GM23248 (cell line): ENCODE data around the gene SURF6. TPM values are rescaled to one million over a fixed set of nuclear protein-coding genes. Genes with fewer than 3 reads are reported as not detected.

Experiments
- DNase-seq: peaks from one replicate; pipeline ENCODE4 v3.0.0-alpha.2; 2015
- H2AFZ ChIP-seq: fragments of 200-600 bp; sonication (generic); 2 replicates; pipeline ENCODE4 v1.6.1; 2016; ENCODE audit warnings: antibody characterized with exemption
- H3F3A ChIP-seq: fragments of 200-600 bp; sonication (generic); 2 replicates; pipeline ENCODE4 v1.6.1; 2016; ENCODE audit warnings: mild to moderate bottlenecking, antibody characterized with exemption, mixed run types; ENCODE audit not compliant: insufficient read depth
- H3K27ac ChIP-seq: fragments of 200-600 bp; sonication (generic); 2 replicates; pipeline ENCODE4 v1.5.1; 2016; ENCODE audit warnings: mild to moderate bottlenecking
- H3K27me3 ChIP-seq: fragments of 200-600 bp; sonication (generic); replicated peaks from 2 replicates; pipeline ENCODE4 v1.6.1; 2016; ENCODE audit warnings: mild to moderate bottlenecking; ENCODE audit not compliant: insufficient read depth
- H3K36me3 ChIP-seq: fragments of 200-600 bp; sonication (generic); 2 replicates; pipeline ENCODE4 v1.6.1; 2016; ENCODE audit warnings: low read depth, mild to moderate bottlenecking
- H3K4me1 ChIP-seq: fragments of 200-600 bp; sonication (generic); 2 replicates; pipeline ENCODE4 v1.6.1; 2016; ENCODE audit warnings: mild to moderate bottlenecking; ENCODE audit not compliant: insufficient read depth
- H3K4me2 ChIP-seq: fragments of 200-600 bp; sonication (generic); one replicate; pipeline ENCODE4 v1.6.1; 2016; ENCODE audit warnings: mild to moderate bottlenecking; ENCODE audit not compliant: unreplicated experiment
- H3K4me3 ChIP-seq: fragments of 200-600 bp; sonication (generic); 2 replicates; pipeline ENCODE4 v1.5.1; 2016; ENCODE audit warnings: mild to moderate bottlenecking
- H3K79me2 ChIP-seq: fragments of 200-600 bp; sonication (generic); 2 replicates; pipeline ENCODE4 v1.6.1; 2016; ENCODE audit warnings: mild to moderate bottlenecking; ENCODE audit not compliant: insufficient read depth
- H3K9ac ChIP-seq: fragments of 200-600 bp; sonication (generic); 2 replicates; pipeline ENCODE4 v1.6.1; 2016; ENCODE audit warnings: mild to moderate bottlenecking
- H3K9me2 ChIP-seq: fragments of 200-600 bp; sonication (generic); 2 replicates; pipeline ENCODE4 v1.6.1; 2016; ENCODE audit warnings: mixed run types, mild to moderate bottlenecking, moderate library complexity; ENCODE audit not compliant: insufficient read depth
- H3K9me3 ChIP-seq: fragments of 200-600 bp; sonication (generic); one replicate; pipeline ENCODE4 v1.6.1; 2017; ENCODE audit warnings: low read depth
- H4K20me1 ChIP-seq: fragments of 200-600 bp; sonication (generic); 2 replicates; pipeline ENCODE4 v1.6.0; 2016; ENCODE audit not compliant: insufficient read depth
- EZH2 ChIP-seq: fragments of 200-600 bp; sonication (generic); IDR thresholded peaks from 2 replicates; pipeline ENCODE4 v1.6.1; 2018; ENCODE audit warnings: antibody characterized with exemption, mild to moderate bottlenecking; ENCODE audit not compliant: insufficient read depth, poor library complexity, severe bottlenecking
- EZH2phosphoT487 ChIP-seq: fragments of 200-600 bp; sonication (generic); IDR thresholded peaks from 2 replicates; pipeline ENCODE4 v1.6.1; 2018; ENCODE audit warnings: antibody characterized with exemption, moderate library complexity, mild to moderate bottlenecking, low read depth; ENCODE audit not compliant: insufficient read depth
- WGBS, 2 experiments: methylation state at CpG; one replicate each; pipeline ENCODE4 v1.1.6; 2015 to 2017; ENCODE audit warnings: low lambda C conversion rate in 2 of 2, low coverage in 1 of 2; ENCODE audit errors: missing lambda C conversion rate in 2 of 2; 5-methylcytosine and 5-hydroxymethylcytosine counted together
- in situ Hi-C: fragments of 300-500 bp; cut with MboI; formaldehyde crosslinking; loops from 2 replicates; pipeline ENCODE4 v1.15.0; 2020
- polyA plus RNA-seq: library from polyadenylated mRNA; unstranded; fragments of >200 nt; fragmentation: Nextera tagmentation; extraction: Ambion mirVana; gene quantifications from 2 replicates; pipeline ENCODE4 v1.2.1, GENCODE V29; 2016
- total RNA-seq: library from RNA; depleted of rRNA; stranded (reverse); fragments of >200 nt; shearing (Covaris generic); gene quantifications from 2 replicates; pipeline ENCODE4 v1.2.3, GENCODE V29; 2014

The SURF6 gene
- total and polyA plus RNA-seq, 2 experiments from 2014 or later: 10.8 to 13.4 TPM

GRCh38 chr9:133305731-133306130 lies 30.3 kb downstream of the SURF6 start:
- 75 to 84% methylated on average over 16 to 19 of the region's 23 CpGs for WGBS, 2 experiments
- H3K9me3 ChIP-seq: no peaks in the 10 kb centered on the region

DNA sequence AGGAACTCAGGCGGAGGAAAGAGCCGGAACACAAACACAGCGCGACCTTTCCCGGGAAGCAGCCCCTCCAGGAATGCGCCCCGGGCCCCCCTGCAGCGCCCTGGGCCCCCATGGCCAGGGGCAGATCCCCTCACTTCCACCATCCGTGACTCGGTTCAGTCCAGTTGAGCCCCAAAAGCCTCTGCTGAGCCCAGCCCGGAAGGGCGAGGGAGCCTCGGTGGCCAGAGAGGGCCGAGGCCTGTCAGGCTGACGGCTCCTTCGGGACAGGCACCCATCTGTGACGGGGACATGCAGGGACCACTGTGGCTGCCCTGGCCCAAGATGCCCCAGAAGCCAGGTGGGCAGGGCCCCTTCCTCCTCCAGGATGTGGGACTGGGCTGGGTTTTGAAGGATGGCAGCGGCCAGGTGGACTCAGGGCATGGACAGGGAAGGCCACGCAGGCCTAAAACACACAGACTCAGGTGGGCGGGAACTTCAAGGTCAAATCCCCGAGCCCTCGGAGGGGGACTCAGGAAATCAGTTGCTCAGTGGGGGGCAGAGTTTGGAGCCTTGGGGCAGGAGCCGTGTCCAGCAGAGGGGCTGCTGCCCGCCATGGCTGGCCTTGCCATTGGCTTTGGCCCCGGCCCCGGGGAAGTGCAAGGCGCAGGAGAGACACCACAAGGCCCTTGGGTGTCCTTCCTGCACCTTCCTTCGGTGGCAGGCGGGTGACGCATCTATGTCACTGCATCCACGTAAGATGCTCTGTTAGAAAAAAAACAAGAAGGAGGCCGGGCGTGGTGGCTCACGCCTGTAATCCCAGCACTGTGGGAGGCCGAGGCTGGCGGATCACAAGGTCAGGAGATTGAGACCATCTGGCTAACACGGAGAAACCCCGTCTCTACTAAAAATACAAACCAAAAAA lies 31.3 kb downstream of the SURF6 start:
- Histone ChIP-seq H3K4me3 (no peak overlapping the region), H3K4me2 (no peak overlapping the region), H3K36me3 (no peaks in the 10 kb centered on the region), H3K4me1 (no peaks in the 10 kb centered on the region), H2AFZ (no peak overlapping the region), H3K27me3 (peaks cover 23% of the 10 kb centered on the region), H3K9ac (no peak overlapping the region), H3K27ac (no peak overlapping the region), H3K9me3 (no peaks in the 10 kb centered on the region), H3K9me2 (no peaks in the 10 kb centered on the region), H3F3A (no peaks in the 10 kb centered on the region), H3K79me2 (no peaks in the 10 kb centered on the region), H4K20me1 (no peaks in the 10 kb centered on the region)
- WGBS, 2 experiments: 67 to 71% methylated on average over 29 to 36 of the region's 38 CpGs
- TF ChIP-seq EZH2: no peak
- in situ Hi-C loops: no loop called here
- no peak for DNase-seq

More at GRCh38 chr9:133305731-133306130, 30.3 kb downstream of the SURF6 start:
- Histone ChIP-seq H3F3A (no peaks in the 10 kb centered on the region), H3K36me3 (no peaks in the 10 kb centered on the region), H3K4me1 (no peaks in the 10 kb centered on the region), H4K20me1 (no peaks in the 10 kb centered on the region), H3K79me2 (no peaks in the 10 kb centered on the region), H3K4me3 (no peak overlapping the region), H3K4me2 (no peak overlapping the region), H2AFZ (no peak overlapping the region), H3K27ac (no peak overlapping the region), H3K9me2 (no peaks in the 10 kb centered on the region), H3K9ac (no peak overlapping the region), H3K27me3 (peaks cover 23% of the 10 kb centered on the region)
- in situ Hi-C loops: no loop called here
- no peak for TF ChIP-seq EZH2
- TF ChIP-seq EZH2phosphoT487: no peak
- DNase-seq: no peak

GRCh38 chr9:133304158-133304470 lies 31.9 kb downstream of the SURF6 start:
- no peaks in the 10 kb centered on the region for H3K4me1 ChIP-seq
- no peaks in the 10 kb centered on the region for H3K79me2 ChIP-seq
- in situ Hi-C loops: no loop called here
- no peaks in the 10 kb centered on the region for H3K9me3 ChIP-seq
- no peaks in the 10 kb centered on the region for H4K20me1 ChIP-seq
- no peaks in the 10 kb centered on the region for H3K36me3 ChIP-seq
- H3K27ac ChIP-seq: no peak overlapping the region
- no peak overlapping the region for H3K9ac ChIP-seq
- peaks cover 29% of the 10 kb centered on the region for H3K27me3 ChIP-seq
- H3K4me3 ChIP-seq: no peak overlapping the region
- no peaks in the 10 kb centered on the region for H3K9me2 ChIP-seq
- DNase-seq: no peak
- TF ChIP-seq EZH2phosphoT487 (no peak), EZH2 (no peak)
- H3F3A ChIP-seq: no peaks in the 10 kb centered on the region
- H3K4me2 ChIP-seq: no peak overlapping the region
- WGBS, 2 experiments: 11 to 13% methylated on average over 9 to 13 of the region's 13 CpGs
- no peak overlapping the region for H2AFZ ChIP-seq

DNA sequence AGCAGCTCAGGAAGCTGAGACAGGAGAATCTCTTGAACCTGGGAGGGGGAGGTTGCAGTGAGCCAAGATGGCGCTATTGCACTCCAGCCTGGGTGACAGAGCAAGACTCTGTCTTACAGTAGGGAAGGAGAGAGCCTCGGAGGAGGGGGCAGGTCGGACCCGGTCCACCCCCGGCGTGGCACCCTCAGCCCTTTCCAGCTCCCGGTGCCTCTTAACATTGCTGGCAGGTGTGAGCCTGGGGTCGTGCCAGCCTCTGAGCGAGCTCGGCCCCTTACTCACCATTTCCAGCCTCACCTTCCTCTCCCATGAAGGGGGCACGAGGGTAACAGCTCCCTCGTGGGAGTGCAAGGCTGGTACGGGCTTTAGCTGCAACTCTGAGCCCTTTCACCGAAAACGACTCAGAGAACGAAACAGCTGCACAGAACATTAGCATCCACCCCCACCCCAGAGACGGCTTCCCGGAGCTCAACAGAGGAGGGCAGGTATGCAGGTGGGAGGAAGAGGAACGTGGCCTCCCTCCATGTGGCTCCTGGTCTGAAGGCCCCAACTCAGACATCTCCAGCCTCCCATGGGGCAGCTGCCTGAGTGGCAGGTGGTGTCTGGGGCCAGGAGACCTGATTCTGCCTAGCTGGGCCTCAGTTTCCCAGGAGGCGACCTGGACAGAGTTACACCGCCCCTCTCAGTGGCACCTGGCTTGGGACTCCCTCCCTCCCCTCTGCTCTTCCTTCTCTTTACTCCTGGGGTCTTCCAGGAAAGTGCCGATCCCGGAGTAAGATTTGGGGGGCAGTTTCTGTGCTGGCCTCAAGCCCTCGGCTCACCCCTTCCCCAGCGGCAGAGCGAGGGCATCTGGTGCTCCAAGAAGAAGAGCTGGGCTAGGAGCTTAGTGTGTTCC lies 32.5 kb downstream of the SURF6 start:
- no peaks in the 10 kb centered on the region for H4K20me1 ChIP-seq
- WGBS, 2 experiments: 31 to 42% methylated on average over 23 to 26 of the region's 26 CpGs
- no peaks in the 10 kb centered on the region for H3K9me3 ChIP-seq
- H3K79me2 ChIP-seq: no peaks in the 10 kb centered on the region
- H3K36me3 ChIP-seq: no peaks in the 10 kb centered on the region
- H3K4me1 ChIP-seq: no peaks in the 10 kb centered on the region
- in situ Hi-C loops: no loop called here
- H3K4me3 ChIP-seq: no peak overlapping the region
- H3K4me2 ChIP-seq: no peak overlapping the region
- H3K9ac ChIP-seq: no peak overlapping the region
- TF ChIP-seq EZH2: no peak
- TF ChIP-seq EZH2phosphoT487: no peak
- no peak for DNase-seq
- H3K27ac ChIP-seq: no peak overlapping the region
- H3K27me3 ChIP-seq: peaks cover 30% of the 10 kb centered on the region
- no peak overlapping the region for H2AFZ ChIP-seq
- no peaks in the 10 kb centered on the region for H3F3A ChIP-seq
- H3K9me2 ChIP-seq: no peaks in the 10 kb centered on the region
